Neural progenitor cell (in vitro differentiated cells): ENCODE results near the gene HMCES.

Experiments
- CTCF ChIP-seq: fragments of 200-600 bp; sonication (generic); IDR thresholded peaks from 2 replicates; pipeline ENCODE4 v1.5.1; 2017; ENCODE audit warnings: antibody characterized with exemption, mild to moderate bottlenecking
- EZH2phosphoT487 ChIP-seq: fragments of 200-600 bp; sonication (generic); IDR thresholded peaks from 2 replicates; pipeline ENCODE4 v1.6.1; 2017; ENCODE audit warnings: antibody characterized with exemption

GRCh38 chr3:129260606-129261005 is 18.1 kb upstream of the HMCES start:
- TF ChIP-seq CTCF (no peak), EZH2phosphoT487 (no peak)
